Adrenal gland (tissue), 12 donors: ENCODE measurements around the gene CGB3. TPM values are rescaled to one million over a fixed set of nuclear protein-coding genes. Genes with fewer than 3 reads are reported as not detected.
"Not testable (repeated sequence)": the region's sequence is repeated elsewhere in the genome, so short reads cannot be mapped to it uniquely, and the experiment has no call there.

ENCODE experiments used
- DNase-seq, 7 donors: peaks; one replicate each; pipeline ENCODE4 v3.0.0-alpha.2; 2019 to 2020
- H3K27ac ChIP-seq, 5 donors: fragments of 200-600 bp; sonication (generic) in 4 of 5; 1 replicate in 3 of 5; 2 replicates in 2 of 5; pipeline versions ENCODE4 v1.5.1 to v1.8.0; 2016 to 2020; ENCODE audit warnings: mild to moderate bottlenecking in 1 of 5
- H3K27me3 ChIP-seq: fragments of 200-600 bp; 2 replicates; pipeline ENCODE4 v1.8.0; 2021
- H3K36me3 ChIP-seq, 2 donors: fragments of 200-600 bp; replicated peaks in 1 of 2; 1 replicate in 1 of 2; 2 replicates in 1 of 2; pipeline versions ENCODE4 v1.5.1 to v1.8.0; 2018 to 2022
- H3K4me1 ChIP-seq, 2 donors: fragments of 200-600 bp; replicated peaks in 1 of 2; 1 replicate in 1 of 2; 2 replicates in 1 of 2; pipeline versions ENCODE4 v1.5.1 to v1.8.0; 2018 to 2021
- H3K4me3 ChIP-seq, 4 donors: fragments of 200-600 bp; sonication (generic) in 3 of 4; one replicate each; pipeline ENCODE4 v1.5.1; 2016 to 2018
- H3K9me3 ChIP-seq, 3 donors: fragments of 200-600 bp; sonication (generic) in 1 of 3; replicated peaks in 1 of 3; 1 replicate in 2 of 3; 2 replicates in 1 of 3; pipeline versions ENCODE4 v1.5.1 to v1.8.0; 2016 to 2021
- POLR2A ChIP-seq, 2 donors: fragments of 450-650 bp; IDR thresholded peaks; one replicate each; pipeline ENCODE4 v1.6.1; 2017; ENCODE audit warnings: antibody characterized with exemption in 2 of 2, mild to moderate bottlenecking in 2 of 2, moderate library complexity in 1 of 2
- WGBS, 4 donors: extraction: QIAGEN DNeasy Blood & Tissue Kit in 2 of 4; methylation state at CpG; one replicate each; pipeline versions ENCODE4 v1.1.5 to v1.1.7; 2013 to 2017; 5-methylcytosine and 5-hydroxymethylcytosine counted together
- intact Hi-C, 2 donors: fragments of 100-400 bp; cut with DNase I; formaldehyde crosslinking; loops; one replicate each; pipeline versions ENCODE4 v1.14.1 to v1.15.0; 2022 to 2023
- polyA plus RNA-seq, 3 donors: library from polyadenylated mRNA; stranded (reverse); fragments of 200-250 nt in 2 of 3; fragments of 350-450 nt in 1 of 3; fragmentation: Illumina TruSeq in 1 of 3; extraction: RNeasy Lipid Tissue Mini Kit (QIAGEN cat#74804) in 1 of 3; gene quantifications; one replicate each; pipeline ENCODE4 v1.2.3, GENCODE V29; 2013 to 2014
- total RNA-seq, 9 donors: library from RNA; depleted of rRNA in 4 of 9; stranded (reverse); fragments of >200 nt in 4 of 9; fragments of 120-200 nt in 1 of 9; fragmentation: NEBNext Ultra II Directional in 1 of 9; extraction: Animal tissue kit (Norgen Biotek cat#: 25700) in 1 of 9; gene quantifications; one replicate each; pipeline versions ENCODE4 v1.1.0 to v1.2.4, GENCODE V29; 2013 to 2023
- TF ChIP-seq, protein P1 (sequence below), 6 experiments: fragments of 450-650 bp in 4 of 6; fragments of 200-600 bp in 2 of 6; sonication (generic) in 1 of 6; IDR thresholded peaks; 1 replicate in 5 of 6; 2 replicates in 1 of 6; pipeline versions ENCODE4 v1.5.1 to v1.8.0; 2016 to 2021; ENCODE audit warnings: antibody characterized with exemption in 6 of 6, mild to moderate bottlenecking in 2 of 6, moderate library complexity in 1 of 6
- donor health status: healthy with polysubstance abuse.
- donor health status: Bipolar disorder and iron deficiency.
- donor health status: DM: yes; HTN: yes; CAD: no.
- donor health status: DM: no; HTN: no; CAD: no.
- donor health status: DM: no; HTN: no; CAD: no.
- donor health status: DM: yes; HTN: yes; CAD: no.

CGB3 gene
- total and polyA plus RNA-seq, 12 donors, result not detected

GRCh38 chr19:49042177-49042576, 18.0 kb upstream of the CGB3 start:
- H3K4me1 ChIP-seq, result no peaks in the 10 kb centered on the region
- no peaks in the 10 kb centered on the region for H3K9me3 ChIP-seq
- no peaks in the 10 kb centered on the region for H3K36me3 ChIP-seq
- H3K27me3 ChIP-seq, result no peaks in the 10 kb centered on the region
- no peak overlapping the region for H3K27ac ChIP-seq
- intact Hi-C loops, result no loop called here
- H3K4me3 ChIP-seq, result no peak overlapping the region
- no peak for DNase-seq
- 74 to 84% (median 77%) methylated on average over 15 to 17 of the region's 17 CpGs for WGBS, 4 donors
- TF ChIP-seq, protein P1, sequence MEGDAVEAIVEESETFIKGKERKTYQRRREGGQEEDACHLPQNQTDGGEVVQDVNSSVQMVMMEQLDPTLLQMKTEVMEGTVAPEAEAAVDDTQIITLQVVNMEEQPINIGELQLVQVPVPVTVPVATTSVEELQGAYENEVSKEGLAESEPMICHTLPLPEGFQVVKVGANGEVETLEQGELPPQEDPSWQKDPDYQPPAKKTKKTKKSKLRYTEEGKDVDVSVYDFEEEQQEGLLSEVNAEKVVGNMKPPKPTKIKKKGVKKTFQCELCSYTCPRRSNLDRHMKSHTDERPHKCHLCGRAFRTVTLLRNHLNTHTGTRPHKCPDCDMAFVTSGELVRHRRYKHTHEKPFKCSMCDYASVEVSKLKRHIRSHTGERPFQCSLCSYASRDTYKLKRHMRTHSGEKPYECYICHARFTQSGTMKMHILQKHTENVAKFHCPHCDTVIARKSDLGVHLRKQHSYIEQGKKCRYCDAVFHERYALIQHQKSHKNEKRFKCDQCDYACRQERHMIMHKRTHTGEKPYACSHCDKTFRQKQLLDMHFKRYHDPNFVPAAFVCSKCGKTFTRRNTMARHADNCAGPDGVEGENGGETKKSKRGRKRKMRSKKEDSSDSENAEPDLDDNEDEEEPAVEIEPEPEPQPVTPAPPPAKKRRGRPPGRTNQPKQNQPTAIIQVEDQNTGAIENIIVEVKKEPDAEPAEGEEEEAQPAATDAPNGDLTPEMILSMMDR (IDR thresholded peaks at IDR 0.05), result no peak
- TF ChIP-seq POLR2A (IDR thresholded peaks at IDR 0.05), result no peak

GRCh38 chr19:49039736-49040135, 15.6 kb upstream of the CGB3 start:
- H3K4me1 ChIP-seq, DNase-seq, H3K27ac ChIP-seq, H3K36me3 ChIP-seq, H3K27me3 ChIP-seq, H3K4me3 ChIP-seq, intact Hi-C loops, H3K9me3 ChIP-seq: not testable (repeated sequence)
- WGBS, 4 donors, result 56 to 71% (median 69%) methylated on average over 5 to 9 of the region's 9 CpGs

DNA sequence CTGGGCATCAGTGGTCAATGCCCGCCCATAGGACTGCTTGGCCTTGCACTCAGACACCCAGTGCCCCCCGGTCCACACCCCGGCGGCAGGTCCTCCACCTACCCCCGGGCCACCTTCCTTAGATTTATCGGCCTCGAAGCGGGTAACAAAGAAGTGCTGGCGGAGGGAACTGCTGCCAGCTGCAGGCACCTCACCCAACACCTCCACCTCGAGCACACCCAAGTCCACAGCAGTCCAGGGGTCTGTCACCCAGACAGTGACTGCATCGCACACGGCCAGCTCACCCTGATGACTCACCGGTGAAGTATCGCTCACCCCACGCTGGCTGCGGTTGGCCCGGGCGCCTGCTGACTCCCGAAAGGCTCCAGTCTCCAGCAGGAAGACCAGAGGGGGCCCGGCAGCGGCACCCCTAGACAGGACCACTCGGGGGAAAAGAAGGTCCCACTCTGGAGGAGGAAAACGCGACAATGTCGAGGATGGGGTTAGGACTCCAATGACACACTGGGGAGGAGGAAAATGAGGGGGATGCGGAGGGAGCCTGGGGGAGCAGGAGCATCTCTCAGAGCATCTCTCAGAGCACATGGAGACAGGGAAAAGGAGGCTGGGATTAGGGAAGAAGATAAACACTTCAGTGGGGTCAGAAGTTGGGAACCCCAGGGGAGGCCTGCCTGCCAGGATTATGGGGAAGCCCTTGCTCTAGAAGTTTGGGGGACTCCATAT, 14.6 kb upstream of the CGB3 start:
- H3K27me3 ChIP-seq, H3K36me3 ChIP-seq, DNase-seq, H3K9me3 ChIP-seq, H3K4me3 ChIP-seq, H3K4me1 ChIP-seq, intact Hi-C loops, H3K27ac ChIP-seq: not testable (repeated sequence)
- 80 to 89% (median 82%) methylated on average over 13 to 26 of the region's 26 CpGs for WGBS, 4 donors

DNA sequence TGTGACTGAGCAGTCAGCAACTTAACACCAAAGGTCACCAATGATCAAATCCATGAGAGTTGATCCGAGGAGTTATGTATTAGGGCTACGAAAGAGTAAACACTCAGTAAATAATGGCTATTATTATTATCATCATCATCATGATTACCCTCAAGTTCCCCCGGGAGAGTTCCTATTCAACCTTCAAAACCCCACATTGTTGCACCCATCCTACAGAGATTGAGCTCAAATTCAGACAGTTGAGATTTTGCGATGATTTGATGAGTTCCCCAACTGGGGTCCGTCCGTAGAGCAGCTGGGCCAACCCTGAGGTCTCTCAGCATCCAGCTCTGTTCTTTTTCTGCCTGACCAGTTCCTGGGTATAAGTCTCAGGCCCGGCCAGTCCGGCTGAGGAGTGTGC, 14.0 kb upstream of the CGB3 start:
- H3K9me3 ChIP-seq, H3K4me1 ChIP-seq, H3K27ac ChIP-seq, H3K4me3 ChIP-seq, intact Hi-C loops, H3K27me3 ChIP-seq, H3K36me3 ChIP-seq, DNase-seq: not testable (repeated sequence)
- WGBS, 4 donors, result 72 to 93% (median 92%) methylated on average over 3 to 7 of the region's 8 CpGs

- H3K27me3 ChIP-seq, H3K27ac ChIP-seq, H3K36me3 ChIP-seq, H3K9me3 ChIP-seq, H3K4me1 ChIP-seq, intact Hi-C loops, H3K4me3 ChIP-seq, DNase-seq: not testable (repeated sequence)
- TF ChIP-seq, protein P1 (IDR thresholded peaks at IDR 0.05), result peak in 2 of 6 experiments; percentile 17 to 26
- 43 to 62% (median 55%) methylated on average over 10 to 18 of the region's 18 CpGs for WGBS, 4 donors
Measured at GRCh38 chr19:49036815-49037214, 12.7 kb upstream of the CGB3 start, which contains the start of gene CGB1. Gene CGB1 (minus strand): TSS chr19:49036895. CDS start chr19:49036711, 184 bp downstream.
